Retina (tissue), 1 donor: ENCODE data around the gene ACBD7.

Experiments used
- DNase-seq: peaks from one replicate; pipeline ENCODE4 v3.0.0-alpha.2; 2016

ACBD7 gene

GRCh38 chr10:15084502-15084922, 4.1 kb downstream of the ACBD7 start:
- no peak for DNase-seq

GRCh38 chr10:15083674-15084501, 4.7 kb downstream of the ACBD7 start:
- no peak for DNase-seq

- DNase-seq = no peak
Measured at GRCh38 chr10:15075421-15075820, 13.2 kb downstream of the ACBD7 start.

GRCh38 chr10:15072358-15072757, 16.2 kb downstream of the ACBD7 start:
- DNase-seq = no peak

GRCh38 chr10:15069230-15069629, 19.3 kb downstream of the ACBD7 start:
- no peak for DNase-seq

- DNase-seq = no peak
Measured at GRCh38 chr10:15068802-15069201, 19.8 kb downstream of the ACBD7 start.

GRCh38 chr10:15067154-15067553, 21.4 kb downstream of the ACBD7 start:
- no peak for DNase-seq

GRCh38 chr10:15060638-15061037, 27.9 kb downstream of the ACBD7 start:
- DNase-seq = no peak

GRCh38 chr10:15059914-15060313, 28.7 kb downstream of the ACBD7 start:
- DNase-seq = no peak

GRCh38 chr10:15058689-15059088, 29.9 kb downstream of the ACBD7 start:
- DNase-seq = no peak

- DNase-seq = no peak
Measured at GRCh38 chr10:15053061-15053460, 35.5 kb downstream of the ACBD7 start.

GRCh38 chr10:15052121-15052520, 36.5 kb downstream of the ACBD7 start:
- DNase-seq = no peak

GRCh38 chr10:15049533-15049932, 39.0 kb downstream of the ACBD7 start:
- DNase-seq = no peak

- no peak for DNase-seq
Measured at GRCh38 chr10:15046626-15047025, 42.0 kb downstream of the ACBD7 start.

GRCh38 chr10:15045380-15045779, 43.2 kb downstream of the ACBD7 start:
- DNase-seq = no peak

- no peak for DNase-seq
Measured at GRCh38 chr10:15043674-15044073, 44.9 kb downstream of the ACBD7 start, which contains the start of gene OLAH. OLAH (plus strand) TSS chr10:15043943; CDS start chr10:15047289, 3,346 bp downstream.

GRCh38 chr10:15038416-15038815, 50.2 kb downstream of the ACBD7 start:
- DNase-seq = no peak

- no peak for DNase-seq
Measured at GRCh38 chr10:15037691-15038090, 50.9 kb downstream of the ACBD7 start.

GRCh38 chr10:15035385-15036301, 52.9 kb downstream of the ACBD7 start:
- no peak for DNase-seq

GRCh38 chr10:15027741-15028140, 60.8 kb downstream of the ACBD7 start:
- DNase-seq = no peak
